HG02798 (cell line): ENCODE measurements around the gene IP6K3.
A peak's percentile ranks its signal among the peaks of the same experiment; 100 is the strongest.

Experiments
- ATAC-seq: cut with Tn5 transposase; IDR thresholded peaks from one replicate; pipeline ENCODE4 v1.9.1; 2021; ENCODE audit warnings: mild to moderate bottlenecking; ENCODE audit not compliant: unreplicated experiment, poor library complexity

Gene IP6K3

DNA sequence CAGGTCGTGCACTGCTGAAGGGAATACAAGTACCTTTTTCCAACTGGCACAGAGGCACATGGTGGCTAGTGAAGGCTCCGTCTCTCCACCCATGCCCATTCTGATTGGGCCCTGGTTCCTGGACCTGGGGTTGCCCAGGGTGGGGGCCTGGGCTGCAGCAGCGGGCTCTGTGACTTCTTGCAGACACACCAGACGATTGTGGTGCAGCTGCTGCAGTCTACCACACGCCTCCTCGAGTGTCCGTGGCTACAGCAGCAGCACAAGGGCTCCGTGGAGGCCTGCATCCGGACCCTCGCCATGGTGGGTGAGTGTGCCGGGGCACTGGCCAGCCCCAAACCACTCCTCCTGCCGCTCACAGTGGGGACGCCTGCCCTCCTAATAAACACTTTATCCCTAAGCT, 64.4 kb downstream of the IP6K3 start:
- ATAC-seq, result no peak

DNA sequence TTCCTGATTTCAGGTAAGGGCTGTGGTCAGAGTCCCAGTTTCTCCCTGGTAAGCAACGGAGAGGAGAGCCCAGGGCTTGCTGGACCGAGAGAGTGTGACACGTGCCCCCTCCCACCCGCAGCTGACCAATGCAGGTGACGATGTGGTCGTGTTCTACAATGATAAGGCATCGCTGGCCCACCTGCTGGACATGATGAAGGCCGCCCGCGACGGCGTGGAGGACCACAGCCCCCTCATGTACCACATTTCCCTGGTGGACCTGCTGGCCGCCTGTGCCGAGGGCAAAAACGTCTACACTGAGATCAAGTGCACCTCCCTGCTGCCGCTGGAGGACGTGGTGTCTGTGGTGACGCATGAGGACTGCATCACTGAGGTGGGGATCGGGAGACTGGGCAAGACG, 66.9 kb downstream of the IP6K3 start:
- no peak for ATAC-seq

- no peak for ATAC-seq
Measured at GRCh38 chr6:33678932-33679490, 67.7 kb downstream of the IP6K3 start.

DNA sequence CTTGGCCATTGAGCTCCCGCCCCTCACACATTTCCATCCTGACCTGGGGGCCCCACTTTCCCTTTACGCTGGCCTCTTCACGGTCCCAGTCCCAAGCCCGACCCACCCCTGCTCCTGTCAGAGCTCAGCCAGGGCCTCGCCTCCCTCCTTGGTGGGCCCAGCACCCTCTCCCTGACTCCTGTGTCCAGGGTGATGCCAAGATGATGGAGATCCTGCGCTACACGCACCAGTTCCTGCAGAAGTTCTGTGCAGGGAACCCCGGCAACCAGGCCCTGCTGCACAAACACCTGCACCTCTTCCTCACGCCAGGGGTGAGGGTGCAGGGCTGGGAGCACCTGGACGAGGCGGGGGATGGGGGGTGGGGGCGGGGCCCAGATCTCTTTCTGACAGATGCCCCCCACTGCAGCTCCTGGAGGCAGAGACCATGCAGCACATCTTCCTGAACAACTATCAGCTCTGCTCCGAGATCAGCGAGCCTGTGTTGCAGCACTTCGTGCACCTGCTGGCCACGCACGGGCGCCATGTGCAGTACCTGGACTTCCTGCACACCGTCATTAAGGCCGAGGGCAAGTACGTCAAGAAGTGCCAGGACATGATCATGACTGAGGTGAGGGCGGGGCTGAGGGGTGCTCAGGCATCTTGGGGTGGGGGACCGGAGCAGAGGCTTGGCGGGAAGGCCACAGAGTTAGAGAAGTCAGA, 68.3 kb downstream of the IP6K3 start:
- no peak for ATAC-seq

DNA sequence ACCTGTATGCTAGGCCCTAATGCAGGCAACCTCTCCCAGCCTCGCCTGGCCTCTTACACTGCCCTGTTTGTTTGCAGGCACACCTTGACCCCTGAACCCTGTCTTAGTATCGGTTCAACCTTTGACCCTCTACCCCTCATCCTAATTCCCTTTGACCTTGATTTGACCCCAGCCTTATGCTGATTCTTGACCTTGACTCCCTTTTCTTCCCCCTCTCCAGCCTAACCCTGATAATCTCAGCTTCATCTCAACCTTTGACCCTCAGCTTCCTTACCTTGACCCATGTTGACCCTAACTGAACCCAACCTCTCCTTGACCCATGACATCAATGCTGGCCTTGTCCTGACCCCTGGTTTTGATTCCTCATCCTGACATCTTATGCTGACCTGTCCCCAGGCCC, 69.0 kb downstream of the IP6K3 start:
- no peak for ATAC-seq

GRCh38 chr6:33677143-33677660, 69.5 kb downstream of the IP6K3 start:
- ATAC-seq, result no peak

DNA sequence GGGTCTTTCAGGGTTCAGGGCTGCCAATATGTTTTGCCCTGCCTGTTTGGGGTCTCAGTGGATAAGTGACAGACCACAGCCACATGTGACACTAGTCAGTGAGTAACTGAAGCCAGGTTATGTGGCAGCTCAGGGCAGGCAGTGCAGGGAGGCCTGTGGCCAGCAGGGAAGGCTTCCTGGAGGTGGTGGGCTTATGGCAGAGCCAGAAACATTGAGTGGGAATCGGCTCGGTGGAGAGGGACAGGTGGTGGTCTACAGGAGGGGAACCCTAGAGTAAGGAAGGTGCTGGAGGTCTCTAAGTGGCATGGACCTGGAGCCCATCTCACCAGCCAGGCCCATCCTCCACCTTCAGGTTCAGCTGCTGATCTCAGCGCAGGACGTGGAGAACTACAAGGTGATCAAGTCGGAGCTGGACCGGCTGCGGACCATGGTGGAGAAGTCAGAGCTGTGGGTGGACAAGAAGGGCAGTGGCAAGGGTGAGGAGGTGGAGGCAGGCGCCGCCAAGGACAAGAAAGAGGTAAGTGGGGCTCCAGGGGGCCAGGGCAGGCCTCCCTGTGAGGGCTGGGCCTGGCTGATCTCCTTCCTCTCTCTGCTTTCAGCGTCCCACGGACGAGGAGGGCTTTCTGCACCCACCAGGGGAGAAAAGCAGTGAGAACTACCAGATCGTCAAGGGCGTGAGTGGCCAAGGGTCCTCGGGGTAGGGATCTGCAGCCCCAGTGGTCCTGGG, 70.1 kb downstream of the IP6K3 start:
- ATAC-seq, result no peak

DNA sequence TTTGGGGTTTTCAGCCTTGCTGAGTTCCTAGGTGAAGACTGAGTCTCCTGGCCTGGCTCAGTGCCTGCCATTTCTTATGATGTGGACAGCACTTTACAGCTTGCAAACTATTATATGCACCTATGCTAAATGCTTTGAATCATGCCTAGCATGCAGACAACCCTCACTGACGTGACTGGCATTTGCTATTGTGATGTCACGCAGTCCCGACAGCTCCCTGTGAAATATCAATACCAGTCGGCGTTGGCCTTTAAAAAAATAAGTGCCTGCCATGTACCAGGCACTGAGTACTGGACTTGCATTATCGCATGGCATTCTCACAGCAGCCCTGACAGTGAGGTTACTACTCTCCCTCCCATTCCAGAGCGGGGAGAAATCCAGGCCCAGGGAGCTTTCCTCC, 70.7 kb downstream of the IP6K3 start:
- ATAC-seq, result no peak

DNA sequence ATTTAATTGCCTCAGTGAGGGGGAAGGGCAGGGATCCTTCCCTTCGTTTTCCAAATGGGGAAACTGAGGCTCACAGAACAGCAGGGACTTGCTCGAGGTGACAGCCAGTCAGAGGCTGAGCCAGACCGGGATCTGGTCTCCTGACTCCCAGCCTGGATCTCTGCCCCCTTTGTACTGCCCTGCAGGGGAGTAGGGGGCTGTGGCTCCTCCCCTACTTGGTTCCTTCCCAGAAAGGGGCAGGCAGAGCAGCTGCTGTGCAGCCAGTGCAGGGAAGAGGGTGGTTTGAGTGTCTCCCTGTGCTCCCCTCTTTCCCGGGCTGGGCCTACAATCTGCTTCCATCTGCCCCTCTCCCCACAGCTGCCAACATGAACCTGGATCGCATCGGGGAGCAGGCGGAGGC, 72.9 kb downstream of the IP6K3 start:
- no peak for ATAC-seq

GRCh38 chr6:33672808-33673207, 73.9 kb downstream of the IP6K3 start:
- peak; percentile 46 for ATAC-seq

DNA sequence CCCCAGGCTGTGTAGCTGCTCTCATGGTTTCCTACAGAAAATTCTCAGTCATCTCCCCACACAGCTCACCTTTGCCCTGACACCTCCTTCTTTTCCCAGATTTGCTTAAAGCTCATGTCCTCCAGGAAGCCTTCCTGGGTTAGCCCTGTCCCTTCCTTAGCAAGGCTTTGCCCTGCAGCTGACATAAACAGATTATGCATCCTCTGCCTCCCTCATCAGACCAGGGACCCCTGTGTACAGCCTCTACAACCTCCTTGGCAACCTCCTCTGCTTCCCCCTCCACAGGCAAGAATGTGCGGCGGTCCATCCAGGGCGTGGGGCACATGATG, 75.0 kb downstream of the IP6K3 start:
- no peak for ATAC-seq
